Ovary (tissue), 9 donors: ENCODE measurements around the gene SV2C. TPM values are rescaled to one million over a fixed set of nuclear protein-coding genes. Genes with fewer than 3 reads are reported as not detected.

Experiments used
- DNase-seq, 5 donors: peaks; one replicate each; pipeline ENCODE4 v3.0.0-alpha.2; 2019 to 2020
- H3K27ac ChIP-seq, 2 donors: fragments of 200-600 bp; one replicate each; pipeline versions ENCODE4 v1.5.1 to v1.8.0; 2019 to 2022
- H3K27me3 ChIP-seq: fragments of 200-600 bp; one replicate; pipeline ENCODE4 v1.8.0; 2022
- H3K36me3 ChIP-seq: fragments of 200-600 bp; sonication (generic); one replicate; pipeline ENCODE4 v1.5.1; 2019
- H3K4me1 ChIP-seq: one replicate; pipeline ENCODE4 v1.8.1; 2013; ENCODE audit warnings: mild to moderate bottlenecking, moderate library complexity; ENCODE audit not compliant: insufficient read depth
- H3K4me3 ChIP-seq: fragments of 200-600 bp; sonication (generic); one replicate; pipeline ENCODE4 v1.5.1; 2017
- H3K9me3 ChIP-seq, 2 donors: fragments of 200-600 bp in 1 of 2; sonication (generic) in 1 of 2; one replicate each; pipeline versions ENCODE4 v1.5.1 to v1.8.1; 2013 to 2019; ENCODE audit warnings: mild to moderate bottlenecking in 1 of 2, moderate library complexity in 1 of 2
- CTCF ChIP-seq, 3 donors: fragments of 450-650 bp in 2 of 3; fragments of 200-600 bp in 1 of 3; IDR thresholded peaks; one replicate each; pipeline versions ENCODE4 v1.5.1 to v1.8.0; 2016 to 2022; ENCODE audit warnings: antibody characterized with exemption in 3 of 3, mild to moderate bottlenecking in 1 of 3
- EP300 ChIP-seq: sonication (generic); formaldehyde crosslinking; IDR thresholded peaks from one replicate; pipeline ENCODE4 v1.6.1; 2017; ENCODE audit warnings: antibody characterized with exemption
- POLR2A ChIP-seq: fragments of 450-650 bp; IDR thresholded peaks from one replicate; pipeline ENCODE4 v1.6.1; 2017; ENCODE audit warnings: antibody characterized with exemption, mild to moderate bottlenecking, moderate library complexity
- WGBS, 3 donors: extraction: QIAGEN DNeasy Blood & Tissue Kit in 1 of 3; methylation state at CpG; one replicate each; pipeline versions ENCODE4 v1.1.5 to v1.1.7; 2013 to 2017; 5-methylcytosine and 5-hydroxymethylcytosine counted together
- intact Hi-C, 4 donors: fragments of 100-400 bp; cut with DNase I; formaldehyde crosslinking; loops; one replicate each; pipeline versions ENCODE4 v1.11.0 to v1.15.1; 2022 to 2023
- polyA plus RNA-seq, 2 donors: library from polyadenylated mRNA; stranded (reverse); fragments of 200-250 nt in 1 of 2; fragments of 350-450 nt in 1 of 2; fragmentation: Illumina TruSeq in 1 of 2; extraction: RNeasy Lipid Tissue Mini Kit (QIAGEN cat#74804) in 1 of 2; gene quantifications; one replicate each; pipeline ENCODE4 v1.2.3, GENCODE V29; 2013 to 2014
- total RNA-seq, 7 donors: library from RNA; depleted of rRNA in 2 of 7; stranded (reverse); fragments of >200 nt in 2 of 7; fragmentation: NEBNext Ultra II Directional in 3 of 7; extraction: Animal tissue kit (Norgen Biotek cat#: 25700) in 3 of 7; gene quantifications; one replicate each; pipeline versions ENCODE4 v1.1.0 to v1.2.4, GENCODE V29; 2016 to 2023
- donor health status: DM: no; HTN: no; CAD: no; lungs with moderate emphysema.
- donor health status: DM: no; HTN: no; CAD: no.
- donor health status: Bipolar disorder and iron deficiency.
- donor health status: DM: yes; HTN: yes; CAD: no.
- donor health status: DM: no; HTN: no; CAD: no.
- donor health status: DM: yes; HTN: yes; CAD: no.

SV2C gene
- total and polyA plus RNA-seq, 9 donors: 0.10 to 1.3 (median 0.51) TPM

- no peak overlapping the region for H3K27ac ChIP-seq
- intact Hi-C loops: no loop called here
- no peaks in the 10 kb centered on the region for H3K4me1 ChIP-seq
- no peak for TF ChIP-seq EP300
- no peak for TF ChIP-seq CTCF (IDR thresholded peaks at IDR 0.05)
- no peak for TF ChIP-seq POLR2A
- H3K4me3 ChIP-seq: no peak overlapping the region
- DNase-seq: no peak
- 92 to 96% (median 93%) methylated on average over 6 of the region's 6 CpGs for WGBS, 3 donors
- H3K36me3 ChIP-seq: no peaks in the 10 kb centered on the region
- no peaks in the 10 kb centered on the region for H3K27me3 ChIP-seq
- no peaks in the 10 kb centered on the region for H3K9me3 ChIP-seq
These were observed 206.5 kb downstream of the SV2C start for GRCh38 chr5:76289692-76290091.

GRCh38 chr5:76290321-76290757, 207.2 kb downstream of the SV2C start:
- no peaks in the 10 kb centered on the region for H3K4me1 ChIP-seq
- intact Hi-C loops: no loop called here
- no peak overlapping the region for H3K4me3 ChIP-seq
- WGBS, 3 donors: 73 to 82% (median 75%) methylated on average over 3 of the region's 3 CpGs
- no peaks in the 10 kb centered on the region for H3K9me3 ChIP-seq
- no peak overlapping the region for H3K27ac ChIP-seq
- DNase-seq: no peak
- H3K27me3 ChIP-seq: no peaks in the 10 kb centered on the region
- H3K36me3 ChIP-seq: no peaks in the 10 kb centered on the region
- TF ChIP-seq POLR2A (no peak), EP300 (no peak), CTCF (IDR thresholded peaks at IDR 0.05) (no peak)

GRCh38 chr5:76291305-76292077, 208.3 kb downstream of the SV2C start:
- intact Hi-C loops: no loop called here
- no peaks in the 10 kb centered on the region for H3K9me3 ChIP-seq
- H3K4me1 ChIP-seq: no peaks in the 10 kb centered on the region
- no peaks in the 10 kb centered on the region for H3K36me3 ChIP-seq
- TF ChIP-seq POLR2A: no peak
- no peak overlapping the region for H3K4me3 ChIP-seq
- 72 to 79% (median 74%) methylated on average over 8 of the region's 8 CpGs for whole genome bisulfite sequencing, 3 donors
- H3K27me3 ChIP-seq: no peaks in the 10 kb centered on the region
- no peak overlapping the region for H3K27ac ChIP-seq
- no peak for DNase-seq

GRCh38 chr5:76292620-76293322, 209.6 kb downstream of the SV2C start:
- Histone ChIP-seq H3K27ac (no peak overlapping the region), H3K27me3 (no peaks in the 10 kb centered on the region), H3K36me3 (no peaks in the 10 kb centered on the region), H3K4me3 (no peak overlapping the region), H3K9me3 (no peaks in the 10 kb centered on the region), H3K4me1 (no peaks in the 10 kb centered on the region)
- 89 to 93% (median 89%) methylated on average over 2 of the region's 2 CpGs for WGBS, 3 donors
- intact Hi-C loops: no loop called here
- TF ChIP-seq CTCF (IDR thresholded peaks at IDR 0.05): no peak
- no peak for TF ChIP-seq EP300
- TF ChIP-seq POLR2A: no peak
- DNase-seq: no peak

GRCh38 chr5:76294573-76294972, 211.4 kb downstream of the SV2C start:
- Histone ChIP-seq H3K27me3 (no peaks in the 10 kb centered on the region), H3K4me3 (no peak overlapping the region), H3K36me3 (no peaks in the 10 kb centered on the region), H3K4me1 (no peaks in the 10 kb centered on the region), H3K9me3 (no peaks in the 10 kb centered on the region), H3K27ac (no peak overlapping the region)
- DNase-seq: no peak
- WGBS, 3 donors: 56 to 69% (median 62%) methylated on average over 4 of the region's 4 CpGs
- intact Hi-C loops: no loop called here
- TF ChIP-seq CTCF (IDR thresholded peaks at IDR 0.05) (no peak), EP300 (no peak), POLR2A (no peak)
